ENCODE results near the gene YKT6.

The YKT6 gene

DNA sequence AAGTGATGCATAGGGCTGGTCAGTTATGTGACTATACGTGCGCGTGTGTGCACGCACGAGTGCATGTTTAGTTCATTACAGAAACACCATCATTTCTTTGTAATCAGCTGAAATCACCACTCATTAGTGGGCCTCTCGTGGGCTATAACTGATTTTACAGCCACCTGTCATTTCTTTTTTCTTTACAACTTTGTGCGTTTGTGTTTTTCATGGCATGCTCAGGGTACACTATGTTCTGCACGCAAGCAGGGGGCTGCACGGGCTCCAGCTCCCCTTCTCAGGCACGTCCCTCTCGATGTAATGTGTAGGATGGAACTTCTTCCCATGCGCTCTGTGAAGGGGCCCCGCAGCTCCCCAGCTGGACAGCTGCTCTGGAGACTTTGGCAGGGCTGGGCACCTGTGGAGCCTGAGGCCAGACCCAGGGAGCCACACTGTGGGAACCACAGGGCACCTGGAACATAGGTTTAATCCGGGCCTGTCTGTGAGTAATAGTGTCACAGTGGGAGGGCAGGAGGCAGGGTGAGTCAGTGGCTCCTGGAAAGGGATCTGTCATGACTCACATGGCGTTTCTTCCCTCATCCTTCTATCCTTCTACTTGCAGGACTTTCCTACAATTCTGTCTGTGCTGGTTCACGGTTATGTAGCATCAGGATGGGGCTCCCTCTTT, 16.4 kb upstream of the YKT6 start:
- no peak overlapping the region for H3K27ac ChIP-seq

DNA sequence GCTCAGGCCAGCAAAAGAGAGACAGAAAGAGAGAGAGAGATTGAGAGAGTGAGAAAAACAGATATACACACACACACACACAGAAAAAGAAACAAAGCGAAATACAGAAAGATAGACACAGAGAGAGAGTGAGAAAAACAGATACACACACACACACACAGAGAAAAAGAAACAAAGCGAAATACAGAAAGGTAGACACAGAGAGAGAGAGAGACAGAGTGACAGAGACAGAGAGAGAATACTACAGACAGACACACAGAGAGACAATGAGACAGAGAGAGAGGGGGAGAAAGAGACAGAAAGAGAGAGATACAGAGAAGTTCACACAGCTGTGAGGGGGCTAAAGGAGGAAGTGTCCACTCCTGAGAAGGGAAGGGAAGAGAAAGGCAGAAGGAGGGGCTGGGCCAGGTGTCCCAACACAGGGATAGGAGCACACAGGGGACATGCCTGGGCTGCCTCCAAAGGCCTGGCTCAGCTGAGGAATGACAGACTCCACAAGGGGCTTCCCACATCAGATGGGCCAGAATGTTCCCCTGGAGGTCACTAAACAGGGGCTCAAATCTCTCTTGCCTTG, 15.8 kb upstream of the YKT6 start:
- H3K4me2 ChIP-seq (ENCODE audit: low read length) = no peak overlapping the region
- no peaks in the 10 kb centered on the region for H3K9me3 ChIP-seq (ENCODE audit: control insufficient read depth, low read length)
- no peak overlapping the region for H3K9ac ChIP-seq
- H2AFZ ChIP-seq = no peak overlapping the region
- no peak overlapping the region for H3K27ac ChIP-seq
- H3K4me1 ChIP-seq = peaks cover 24% of the 10 kb centered on the region
- no peaks in the 10 kb centered on the region for H3K27me3 ChIP-seq (ENCODE audit: control insufficient read depth, insufficient read depth, low read length)
- H3K36me3 ChIP-seq (ENCODE audit: control insufficient read depth, insufficient read depth, low read length) = no peaks in the 10 kb centered on the region
- no peak overlapping the region for H3K4me3 ChIP-seq (ENCODE audit: low read depth, low read length)
- H3K79me2 ChIP-seq = no peaks in the 10 kb centered on the region
- TF ChIP-seq, protein P1, sequence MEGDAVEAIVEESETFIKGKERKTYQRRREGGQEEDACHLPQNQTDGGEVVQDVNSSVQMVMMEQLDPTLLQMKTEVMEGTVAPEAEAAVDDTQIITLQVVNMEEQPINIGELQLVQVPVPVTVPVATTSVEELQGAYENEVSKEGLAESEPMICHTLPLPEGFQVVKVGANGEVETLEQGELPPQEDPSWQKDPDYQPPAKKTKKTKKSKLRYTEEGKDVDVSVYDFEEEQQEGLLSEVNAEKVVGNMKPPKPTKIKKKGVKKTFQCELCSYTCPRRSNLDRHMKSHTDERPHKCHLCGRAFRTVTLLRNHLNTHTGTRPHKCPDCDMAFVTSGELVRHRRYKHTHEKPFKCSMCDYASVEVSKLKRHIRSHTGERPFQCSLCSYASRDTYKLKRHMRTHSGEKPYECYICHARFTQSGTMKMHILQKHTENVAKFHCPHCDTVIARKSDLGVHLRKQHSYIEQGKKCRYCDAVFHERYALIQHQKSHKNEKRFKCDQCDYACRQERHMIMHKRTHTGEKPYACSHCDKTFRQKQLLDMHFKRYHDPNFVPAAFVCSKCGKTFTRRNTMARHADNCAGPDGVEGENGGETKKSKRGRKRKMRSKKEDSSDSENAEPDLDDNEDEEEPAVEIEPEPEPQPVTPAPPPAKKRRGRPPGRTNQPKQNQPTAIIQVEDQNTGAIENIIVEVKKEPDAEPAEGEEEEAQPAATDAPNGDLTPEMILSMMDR (IDR thresholded peaks at IDR 0.05) = no peak

More for the DNA sequence above, 16.4 kb upstream of the YKT6 start:
- TF ChIP-seq, protein P1 (IDR thresholded peaks at IDR 0.05) = no peak
- peaks cover 17% of the 10 kb centered on the region for H3K4me1 ChIP-seq
- no peaks in the 10 kb centered on the region for H3K9me3 ChIP-seq (ENCODE audit: control insufficient read depth, low read length)
- no peak overlapping the region for H3K4me3 ChIP-seq (ENCODE audit: low read depth, low read length)
- no peaks in the 10 kb centered on the region for H3K36me3 ChIP-seq (ENCODE audit: control insufficient read depth, insufficient read depth, low read length)
- H3K4me2 ChIP-seq (ENCODE audit: low read length) = no peak overlapping the region
- H2AFZ ChIP-seq = no peak overlapping the region
- no peaks in the 10 kb centered on the region for H3K79me2 ChIP-seq
- no peak overlapping the region for H3K9ac ChIP-seq
- H3K27me3 ChIP-seq (ENCODE audit: control insufficient read depth, insufficient read depth, low read length) = no peaks in the 10 kb centered on the region

DNA sequence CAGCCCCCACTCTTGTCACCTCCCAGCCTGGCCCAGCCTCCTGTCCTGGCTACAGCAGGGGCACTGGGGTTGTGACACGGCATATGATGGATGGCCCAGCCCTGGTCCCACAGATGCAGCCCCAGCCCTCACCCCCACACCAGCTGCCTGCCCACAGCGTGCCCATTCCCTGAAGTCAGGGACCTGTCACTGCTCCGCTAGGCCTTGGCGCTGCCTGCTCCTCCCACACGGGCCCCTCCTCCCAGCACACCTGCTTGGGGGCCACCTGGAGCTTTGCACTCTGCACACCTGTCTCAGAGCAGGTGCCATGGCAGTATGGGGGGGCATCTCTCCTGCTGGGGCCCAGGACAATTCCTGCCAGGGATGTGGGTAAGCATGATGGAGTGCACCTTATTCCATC, 15.0 kb upstream of the YKT6 start:
- Histone ChIP-seq H3K27ac (no peak overlapping the region), H3K4me2 (ENCODE audit: low read length) (no peak overlapping the region), H3K79me2 (no peaks in the 10 kb centered on the region), H3K36me3 (ENCODE audit: control insufficient read depth, insufficient read depth, low read length) (no peaks in the 10 kb centered on the region), H3K27me3 (ENCODE audit: control insufficient read depth, insufficient read depth, low read length) (no peaks in the 10 kb centered on the region), H3K9ac (no peak overlapping the region), H2AFZ (no peak overlapping the region), H3K4me1 (peaks cover 30% of the 10 kb centered on the region), H3K4me3 (ENCODE audit: low read depth, low read length) (no peak overlapping the region), H3K9me3 (ENCODE audit: control insufficient read depth, low read length) (no peaks in the 10 kb centered on the region)
- TF ChIP-seq, protein P1 (IDR thresholded peaks at IDR 0.05) = no peak

DNA sequence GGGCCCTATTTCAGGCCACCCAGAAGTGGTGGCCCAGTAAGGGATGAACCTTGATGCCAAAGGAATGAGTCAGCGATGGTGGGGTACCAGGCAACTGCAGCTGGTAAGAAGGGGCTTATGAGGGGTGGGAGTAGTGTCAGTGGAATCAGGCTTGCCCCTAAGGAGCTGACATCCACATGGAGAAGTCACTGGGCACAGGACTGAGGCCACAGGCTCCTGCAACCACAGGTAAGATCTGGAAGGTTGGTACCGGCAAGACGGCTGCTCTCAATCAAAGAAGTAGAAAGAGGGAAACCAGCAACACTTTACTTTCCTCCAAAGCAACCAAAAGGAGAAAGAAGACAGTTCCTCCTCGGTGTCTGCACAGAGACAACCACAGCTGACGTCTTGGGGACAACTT, 14.0 kb upstream of the YKT6 start:
- no peaks in the 10 kb centered on the region for H3K79me2 ChIP-seq
- H3K27me3 ChIP-seq (ENCODE audit: control insufficient read depth, insufficient read depth, low read length) = no peaks in the 10 kb centered on the region
- H3K36me3 ChIP-seq (ENCODE audit: control insufficient read depth, insufficient read depth, low read length) = no peaks in the 10 kb centered on the region
- H3K4me2 ChIP-seq (ENCODE audit: low read length) = no peak overlapping the region
- H2AFZ ChIP-seq = no peak overlapping the region
- H3K9ac ChIP-seq = no peak overlapping the region
- TF ChIP-seq, protein P1 (IDR thresholded peaks at IDR 0.05) = no peak
- H3K9me3 ChIP-seq (ENCODE audit: control insufficient read depth, low read length) = no peaks in the 10 kb centered on the region
- H3K4me3 ChIP-seq (ENCODE audit: low read depth, low read length) = no peak overlapping the region
- H3K27ac ChIP-seq = no peak overlapping the region
- H3K4me1 ChIP-seq = peaks cover 30% of the 10 kb centered on the region
